ENCODE measurements around the gene TRPC4.

Gene TRPC4

DNA sequence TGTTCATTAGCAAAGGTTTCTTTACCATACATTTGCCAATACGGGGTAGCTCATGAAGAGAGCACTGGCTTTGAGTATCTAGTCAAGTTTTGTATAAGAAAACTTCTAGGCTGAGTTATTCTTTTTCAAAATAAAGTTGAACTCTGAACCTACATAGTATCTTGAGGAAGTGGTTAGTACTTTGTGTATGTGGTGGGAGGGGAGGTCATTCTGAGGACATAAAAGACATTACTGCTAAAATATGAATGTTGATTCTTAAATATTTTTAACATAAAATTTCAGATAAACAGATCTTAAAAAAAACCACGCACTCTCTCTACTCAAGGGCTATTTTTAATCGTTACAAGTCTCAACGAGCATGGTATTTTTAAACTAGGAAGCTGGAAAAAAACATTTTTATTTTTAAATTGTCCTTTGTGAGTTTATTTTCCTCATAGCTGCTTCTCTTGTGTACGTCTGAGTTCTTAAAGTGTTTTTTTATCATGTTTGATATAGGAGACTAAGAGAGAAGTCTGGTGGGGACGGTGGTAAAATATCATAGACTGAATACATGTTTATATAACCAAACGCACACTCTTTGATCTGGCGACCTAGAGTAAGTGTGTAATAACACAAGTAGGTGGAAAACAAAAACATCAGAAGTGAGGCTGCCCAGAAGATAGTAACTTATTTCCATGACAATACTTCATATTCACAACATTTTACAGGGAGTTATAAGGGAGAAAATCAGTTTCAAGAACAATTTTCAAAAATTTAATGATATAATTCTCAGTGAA lies 153.0 kb downstream of the TRPC4 start:
- DNase-seq (ENCODE audit: low read depth): no peak

DNA sequence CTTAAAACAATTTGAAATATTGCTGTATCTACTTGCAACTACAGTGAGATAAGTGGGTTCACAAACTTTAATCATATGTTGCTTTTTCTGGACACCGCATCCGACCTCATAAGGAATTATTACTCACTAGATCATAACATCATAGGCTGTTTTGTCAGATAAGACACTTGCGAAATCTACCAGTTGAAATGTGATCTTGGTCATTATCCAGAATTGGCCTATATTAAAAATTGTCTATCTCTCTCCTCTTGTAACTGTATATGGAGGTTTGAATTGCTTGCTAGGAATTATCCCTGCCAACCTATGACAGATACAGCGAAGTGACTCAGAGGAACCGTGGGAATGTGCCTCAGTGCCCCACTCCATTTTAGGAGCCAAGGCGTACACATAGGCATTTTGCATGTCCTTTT lies 154.0 kb downstream of the TRPC4 start:
- DNase-seq (ENCODE audit: low read depth): no peak

DNA sequence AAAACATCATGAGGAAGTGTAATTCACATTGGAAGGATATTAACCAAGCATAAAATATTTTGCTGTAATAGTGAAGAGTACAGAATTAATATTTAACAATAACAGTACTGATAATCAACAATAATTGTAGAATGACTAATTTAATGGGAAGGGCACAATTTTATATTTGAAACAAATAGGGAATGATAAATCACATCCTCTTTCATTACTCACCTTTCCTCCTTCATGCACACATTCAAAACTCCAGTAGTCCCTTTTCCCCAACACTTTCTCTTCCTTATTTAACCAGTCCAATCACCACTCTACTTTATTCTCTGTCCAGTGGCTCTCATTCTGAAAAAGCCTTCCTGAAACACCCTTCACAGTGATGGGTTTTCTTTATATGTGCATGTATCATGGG lies 160.3 kb downstream of the TRPC4 start:
- no peak for DNase-seq (ENCODE audit: low read depth)

DNA sequence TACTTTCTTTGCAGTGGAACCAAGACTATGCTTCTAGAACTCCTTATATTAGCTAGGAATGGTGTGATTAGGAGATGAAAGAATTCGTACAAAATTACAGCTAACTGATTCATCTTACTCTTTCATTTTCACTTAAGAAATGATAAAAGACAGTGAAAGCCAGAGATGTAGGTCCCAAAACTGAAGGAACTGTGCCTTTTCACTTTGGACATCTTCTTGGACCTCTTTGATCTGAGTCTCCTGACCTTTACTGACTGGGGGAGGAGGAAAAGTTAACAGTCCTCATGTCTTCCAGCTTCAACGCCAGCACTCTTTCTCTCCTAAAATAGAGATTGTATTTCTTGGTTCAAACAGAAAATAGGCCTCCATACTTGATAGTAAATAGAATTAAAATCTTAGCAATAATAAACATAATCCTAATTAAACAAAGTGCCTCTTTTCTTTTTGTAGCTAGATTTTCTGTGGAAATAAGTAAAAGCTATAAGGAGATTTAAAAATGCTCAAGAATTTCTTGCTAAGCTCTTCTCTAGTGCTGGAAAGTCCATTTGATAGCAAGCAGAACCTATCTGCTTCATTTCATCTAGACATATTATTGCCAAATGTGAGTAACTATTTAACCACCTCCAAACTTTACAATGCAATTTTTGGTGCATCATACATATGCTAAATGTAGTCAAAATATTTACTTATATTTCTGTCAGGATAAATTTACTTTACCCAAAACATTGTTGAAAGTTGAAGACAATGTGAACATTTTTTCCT lies 161.7 kb downstream of the TRPC4 start:
- no peak for DNase-seq (ENCODE audit: low read depth)

DNA sequence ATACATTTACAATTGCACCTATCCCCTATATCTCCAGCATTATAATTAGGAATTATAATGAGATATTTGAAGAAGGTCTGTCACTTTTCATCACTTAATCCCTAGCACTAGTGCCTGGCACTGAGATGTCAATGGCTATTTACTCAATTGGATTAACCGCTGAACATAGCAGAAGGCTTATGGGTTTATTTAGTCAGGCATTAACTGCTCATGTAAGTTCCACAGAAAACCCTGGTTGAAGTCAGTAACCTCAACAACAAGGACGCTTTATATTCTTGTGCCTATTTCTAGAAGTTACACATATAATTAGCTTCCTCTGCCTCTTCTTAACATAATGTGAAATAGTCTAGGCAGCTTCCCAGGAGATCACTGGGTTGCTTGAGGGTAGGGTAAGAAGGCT lies 163.5 kb downstream of the TRPC4 start:
- DNase-seq (ENCODE audit: low read depth): no peak

DNA sequence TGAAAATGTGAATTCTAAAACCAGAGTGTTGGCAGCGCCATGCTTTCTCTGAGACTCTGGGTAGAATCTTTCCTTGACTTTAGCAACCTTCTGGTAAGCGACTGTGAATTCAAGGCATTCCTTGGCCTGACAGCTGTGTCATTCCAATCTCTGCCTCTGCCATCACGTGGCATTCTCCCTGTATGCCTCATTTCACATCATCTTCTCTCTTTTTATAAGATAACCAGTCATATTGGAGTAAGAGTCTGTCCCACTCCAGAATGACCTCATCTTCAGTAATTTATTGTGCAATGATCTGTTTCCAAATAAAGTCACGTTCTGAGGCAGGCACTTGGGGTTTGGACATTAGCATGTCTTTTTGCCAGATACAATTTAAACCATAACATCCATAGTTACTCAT lies 167.6 kb downstream of the TRPC4 start:
- DNase-seq (ENCODE audit: low read depth): no peak

DNA sequence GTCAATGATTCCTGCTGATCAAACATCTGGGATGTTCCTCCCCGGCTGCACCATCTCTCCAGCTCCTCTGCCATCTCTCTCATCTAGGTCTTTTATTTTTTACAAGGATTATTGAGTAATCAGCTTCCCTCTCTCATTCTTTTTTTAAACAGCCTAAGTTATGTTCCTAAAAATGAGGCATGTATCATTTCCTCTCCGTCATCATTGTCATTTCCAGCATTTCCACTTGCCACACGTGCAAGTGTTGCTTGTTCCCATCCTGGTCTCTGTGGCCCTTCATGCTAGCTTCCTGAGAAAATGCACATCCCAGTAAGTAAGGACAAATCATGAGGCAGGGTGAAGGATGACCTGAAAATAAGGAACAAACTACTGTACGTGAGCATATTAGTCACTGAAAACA lies 168.3 kb downstream of the TRPC4 start:
- DNase-seq (ENCODE audit: low read depth): no peak

DNA sequence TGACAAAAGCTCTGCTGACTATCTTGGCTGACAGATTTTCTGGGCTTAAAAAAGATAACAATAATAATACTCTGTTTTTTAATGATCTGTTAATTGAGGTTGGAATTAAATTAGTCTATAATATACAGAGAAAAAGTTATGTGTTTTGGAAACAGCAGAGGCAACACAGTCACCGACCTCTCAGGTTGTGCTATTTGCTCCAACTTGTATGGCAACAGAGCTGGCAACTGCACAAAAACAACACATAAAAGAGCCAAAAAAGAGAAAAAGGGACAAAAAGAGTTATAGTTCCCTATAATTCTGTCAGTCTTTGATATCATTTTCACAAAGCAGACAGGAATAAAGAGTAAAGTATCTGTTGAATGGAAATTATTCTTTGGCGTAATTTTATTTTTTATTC lies 168.7 kb downstream of the TRPC4 start:
- DNase-seq (ENCODE audit: low read depth): no peak

DNA sequence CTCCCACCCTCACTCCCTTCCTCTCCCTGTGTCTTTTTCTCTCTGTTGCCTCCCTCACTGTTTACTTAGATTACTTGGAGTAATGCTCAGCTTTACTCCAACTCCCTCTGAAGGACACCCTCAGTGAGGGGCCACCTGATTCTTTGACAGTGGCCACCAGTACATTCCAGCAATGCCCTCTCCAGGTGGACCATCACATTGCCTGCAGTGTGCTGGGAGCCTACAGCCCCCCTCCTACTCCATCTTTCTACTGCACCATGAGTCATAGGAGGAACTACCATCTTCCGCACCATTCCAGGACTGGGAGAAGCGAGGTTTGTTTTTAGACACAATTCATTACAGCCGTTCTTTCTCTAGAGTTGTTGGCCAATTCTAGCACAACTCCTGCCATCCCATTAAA lies 174.4 kb downstream of the TRPC4 start:
- DNase-seq (ENCODE audit: low read depth): no peak

DNA sequence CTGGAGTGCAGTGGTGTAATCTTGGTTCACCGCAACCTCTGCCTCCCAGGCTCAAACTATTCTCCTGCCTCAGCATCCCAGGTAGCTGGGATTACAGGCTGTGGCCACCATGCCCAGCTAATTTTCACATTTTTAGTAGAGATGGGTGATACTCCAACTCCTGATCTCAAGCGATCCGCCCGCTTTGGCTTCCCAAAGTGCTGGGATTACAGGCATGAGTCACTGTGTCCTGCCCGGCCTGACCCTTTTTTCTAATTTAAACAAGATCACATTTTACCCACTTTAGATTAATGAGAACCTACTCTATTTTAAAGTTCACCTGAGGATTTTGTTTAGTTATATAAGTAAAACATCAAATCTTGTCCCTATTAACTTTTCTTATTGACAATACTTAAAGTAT lies 179.2 kb downstream of the TRPC4 start:
- DNase-seq (ENCODE audit: low read depth): no peak

DNA sequence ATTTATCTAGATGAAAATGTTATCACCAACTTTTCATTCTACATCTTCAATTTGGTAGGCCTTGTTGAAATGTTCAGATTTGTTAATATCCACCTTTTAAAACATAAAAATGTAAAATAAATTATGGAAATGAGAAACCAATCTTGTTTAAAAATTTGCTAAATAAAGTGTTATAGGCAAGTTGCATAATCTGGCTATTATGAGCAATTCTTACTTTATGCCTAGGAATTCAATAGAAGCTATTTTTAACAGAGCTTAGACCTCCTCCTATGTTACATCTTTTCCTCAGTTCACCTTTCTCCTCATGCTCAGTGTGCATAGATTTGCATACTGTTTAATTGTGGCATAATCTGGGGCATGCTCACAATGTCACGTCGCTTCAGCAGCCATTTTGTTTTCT lies 183.1 kb downstream of the TRPC4 start:
- no peak for DNase-seq (ENCODE audit: low read depth)

DNA sequence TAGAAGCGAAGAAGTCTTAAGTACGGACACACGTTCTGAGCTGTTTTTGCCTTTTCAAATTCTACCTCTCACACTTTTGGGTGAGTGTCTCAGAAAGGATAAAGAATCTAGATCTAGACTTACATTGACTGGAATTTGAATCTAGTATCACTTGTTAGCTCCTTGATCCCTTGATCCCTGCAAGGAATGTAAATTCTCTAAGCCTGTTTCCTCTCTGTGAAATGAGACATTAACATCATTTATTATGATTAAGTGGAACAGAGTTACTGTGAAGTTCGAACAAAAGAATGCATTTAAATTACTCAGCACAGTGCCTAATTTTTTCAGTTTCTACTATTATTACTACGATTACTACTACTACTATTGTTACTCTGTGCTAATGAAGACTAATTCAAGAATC lies 184.4 kb downstream of the TRPC4 start:
- no peak for DNase-seq (ENCODE audit: low read depth)

DNA sequence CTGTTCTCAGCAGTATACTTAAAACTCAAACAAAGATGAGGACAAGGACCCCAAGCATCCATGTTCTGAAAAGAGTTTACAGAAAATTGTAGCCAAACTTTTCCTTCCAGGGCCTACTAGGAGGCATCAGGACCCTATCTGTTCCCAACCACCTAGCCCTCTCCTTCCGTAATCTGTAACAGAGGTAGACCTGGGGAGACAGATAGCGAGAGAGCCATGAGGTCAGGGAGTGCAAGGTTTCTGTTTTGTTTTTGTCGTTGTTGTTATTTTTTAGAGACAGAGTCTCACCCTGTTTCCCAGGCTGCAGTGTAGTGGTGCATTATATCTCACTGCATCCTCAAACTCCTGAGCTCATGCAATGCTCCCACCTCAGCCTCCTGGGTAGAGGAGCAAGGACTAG lies 187.1 kb downstream of the TRPC4 start:
- no peak for DNase-seq (ENCODE audit: low read depth)

DNA sequence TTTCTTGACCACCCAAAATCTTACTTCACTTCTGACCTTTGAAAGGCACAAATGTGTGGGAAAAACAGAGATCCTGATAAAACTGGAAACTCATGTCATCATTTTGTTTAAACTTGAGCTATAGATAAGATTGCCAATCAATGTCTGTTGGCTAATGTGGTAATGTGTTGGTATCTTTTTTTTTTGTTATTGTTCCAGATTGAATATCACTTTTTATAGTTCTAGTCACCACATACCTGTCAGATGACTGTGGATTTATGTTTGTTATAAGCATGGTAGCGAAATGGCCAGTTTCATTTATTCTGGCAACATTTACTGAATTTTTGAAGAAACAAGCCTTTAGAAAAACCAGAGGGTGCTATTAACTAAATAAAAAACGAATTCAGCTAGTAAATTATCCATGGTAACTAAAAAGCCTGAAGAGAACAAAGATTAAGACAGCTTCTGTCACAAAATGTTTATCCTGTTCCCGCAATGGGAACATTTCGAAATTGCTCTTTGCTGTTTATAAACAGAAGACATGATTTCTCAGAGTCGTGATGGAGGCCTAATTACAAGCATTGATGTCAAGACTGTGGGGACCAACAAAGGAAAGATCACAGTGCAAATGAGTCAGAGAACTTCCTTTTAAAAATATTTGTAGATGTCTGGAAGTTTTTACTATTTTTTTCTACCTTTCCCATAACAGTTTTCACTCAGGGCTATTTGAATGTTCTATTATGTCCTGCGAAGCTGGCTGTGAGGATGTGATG lies 188.1 kb downstream of the TRPC4 start:
- no peak for DNase-seq (ENCODE audit: low read depth)

DNA sequence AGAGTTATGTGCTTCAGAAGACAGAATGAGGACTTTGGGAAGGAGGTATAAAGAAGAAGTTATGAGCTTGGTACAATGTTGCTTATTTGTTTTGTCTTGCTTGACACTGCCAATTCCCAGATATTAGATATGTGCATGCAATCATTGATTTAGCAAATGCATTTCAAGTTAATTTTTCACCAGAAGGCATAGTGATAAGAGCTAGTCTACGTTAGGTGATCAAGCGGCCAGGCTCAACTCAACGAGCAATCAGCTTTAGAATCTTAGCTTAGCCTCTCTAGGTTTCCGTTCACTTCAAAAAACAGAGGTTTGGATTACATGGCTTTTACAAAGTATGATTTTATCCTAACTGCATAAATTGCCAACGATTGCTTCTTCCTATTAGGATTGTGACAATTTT lies 189.4 kb downstream of the TRPC4 start:
- DNase-seq (ENCODE audit: low read depth): no peak

DNA sequence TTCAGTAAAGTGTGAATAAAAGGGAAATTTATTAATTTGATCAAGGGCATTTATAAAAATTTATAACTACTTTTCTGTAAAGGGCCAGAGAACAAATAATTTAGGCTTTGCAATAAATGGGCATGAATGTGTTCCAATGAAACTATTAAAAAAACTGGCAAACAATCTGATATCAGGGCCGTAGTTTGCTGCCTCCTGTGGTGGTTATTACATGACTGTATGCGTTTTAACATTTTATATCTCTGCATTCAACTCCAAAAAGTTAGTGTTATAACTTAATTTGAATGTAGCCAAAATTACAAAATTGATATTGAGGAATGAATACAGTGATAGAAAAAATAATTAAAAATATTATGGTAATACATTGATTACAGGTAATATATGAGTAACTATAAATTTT lies 190.5 kb downstream of the TRPC4 start:
- no peak for DNase-seq (ENCODE audit: low read depth)

DNA sequence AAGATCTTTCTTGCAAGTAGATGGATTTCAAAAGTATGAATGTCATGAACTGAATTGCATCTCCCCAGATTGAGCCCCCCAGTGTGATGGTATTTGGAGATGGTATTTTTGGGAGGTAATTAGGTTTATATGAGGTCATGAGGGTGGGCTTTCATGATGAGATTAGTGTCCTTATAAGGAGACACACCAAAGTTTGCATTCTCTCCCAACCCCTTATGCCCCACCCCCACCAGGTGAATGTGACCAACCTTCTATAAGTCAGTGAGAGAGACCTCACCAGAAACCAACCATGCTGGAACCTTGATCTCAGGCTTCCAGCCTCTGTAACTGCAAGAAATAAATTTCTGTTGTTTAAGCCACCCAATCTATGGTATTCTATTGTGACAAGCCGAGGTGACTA lies 199.7 kb downstream of the TRPC4 start:
- DNase-seq (ENCODE audit: low read depth): no peak

DNA sequence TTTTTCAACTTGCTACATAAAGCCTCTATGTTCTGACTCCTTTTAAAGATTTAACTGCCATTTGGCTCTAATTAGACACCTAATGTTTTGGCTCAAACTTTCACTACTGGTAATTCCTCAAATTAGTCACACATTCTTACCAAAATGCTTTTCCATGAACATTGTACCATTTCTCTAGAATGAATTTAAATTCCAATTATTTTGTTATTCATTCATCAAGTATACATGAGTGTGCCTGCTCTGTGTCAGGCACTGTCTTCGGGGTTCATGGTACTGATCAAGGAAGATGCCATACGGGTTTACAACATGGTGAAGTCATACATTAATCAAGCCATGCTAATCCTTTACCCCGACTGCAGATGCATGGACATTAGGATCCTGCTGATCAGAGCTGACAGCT lies 201.9 kb downstream of the TRPC4 start:
- DNase-seq (ENCODE audit: low read depth): no peak

DNA sequence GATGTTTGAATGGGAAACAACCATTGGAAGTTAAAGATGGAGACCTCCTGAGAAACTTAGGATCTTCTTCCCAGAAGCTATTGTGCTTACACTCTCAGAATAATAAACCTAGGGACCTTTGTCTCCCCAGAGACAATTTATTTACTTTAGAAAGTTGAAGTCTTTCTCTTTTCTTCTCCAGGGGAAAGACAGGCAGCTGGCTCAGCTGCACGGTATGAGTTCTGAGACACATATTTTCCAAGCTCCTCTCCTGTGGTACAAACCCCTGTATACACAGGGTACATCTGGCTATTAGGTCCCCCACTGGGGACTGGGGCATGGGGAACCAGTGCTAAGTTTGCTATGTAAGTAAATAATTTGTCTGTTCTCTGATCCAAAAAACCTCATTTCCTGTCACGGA lies 203.5 kb downstream of the TRPC4 start:
- DNase-seq (ENCODE audit: low read depth): no peak

DNA sequence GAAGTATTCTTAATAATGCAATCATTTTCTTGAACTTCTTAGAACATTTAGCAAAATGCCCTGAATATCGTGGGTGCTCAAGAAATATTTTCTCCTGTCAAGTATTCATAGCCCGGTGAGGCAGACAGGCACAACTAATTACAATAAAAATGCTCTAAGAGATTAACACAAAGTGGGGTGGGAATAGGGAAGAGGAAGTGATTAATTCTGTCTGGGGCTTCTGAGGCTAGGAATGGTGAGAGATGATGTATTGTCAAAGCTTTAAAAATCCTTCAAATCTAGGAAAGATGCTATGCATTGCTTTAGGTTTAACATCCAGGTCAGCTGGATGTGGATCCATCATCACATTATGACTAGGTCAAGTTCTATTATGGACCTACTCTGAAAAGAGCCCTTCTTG lies 204.2 kb downstream of the TRPC4 start:
- no peak for DNase-seq (ENCODE audit: low read depth)

DNA sequence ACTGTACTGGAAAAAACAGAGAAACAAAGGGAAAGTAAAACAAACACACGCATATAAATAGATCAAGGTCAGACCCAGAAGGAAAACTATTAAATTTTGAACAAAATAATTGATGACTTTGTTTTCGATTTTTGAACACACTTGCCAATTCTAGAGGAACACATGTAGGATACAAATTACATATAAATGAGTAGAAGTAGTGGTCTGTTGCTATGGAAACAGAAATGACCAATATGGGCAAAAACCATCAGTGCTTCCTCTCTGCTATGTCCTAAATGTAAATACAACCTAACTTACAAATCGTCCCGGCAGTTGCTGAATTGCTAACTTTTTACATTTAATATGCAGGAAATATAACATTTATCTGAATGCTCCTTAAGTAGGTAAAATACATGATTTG lies 205.8 kb downstream of the TRPC4 start:
- no peak for DNase-seq (ENCODE audit: low read depth)

DNA sequence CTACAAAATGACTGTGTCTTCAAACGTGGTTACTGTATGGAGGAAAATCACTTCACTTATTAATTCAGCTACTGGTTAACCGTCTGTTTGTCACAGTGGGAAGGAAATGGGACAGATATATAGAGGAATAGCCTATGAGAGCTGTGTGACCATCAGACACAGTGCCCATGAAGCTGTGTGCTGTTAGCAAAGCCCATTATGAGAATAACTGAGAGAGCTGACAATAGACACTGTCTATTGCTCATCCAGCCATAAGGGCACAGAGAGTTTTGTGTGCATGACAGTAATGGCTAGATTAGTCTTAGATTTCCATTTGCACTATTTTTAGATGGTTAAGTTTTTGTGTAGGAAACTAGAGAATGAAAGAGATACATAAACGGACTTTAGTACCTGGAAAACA lies 206.9 kb downstream of the TRPC4 start:
- no peak for DNase-seq (ENCODE audit: low read depth)

DNA sequence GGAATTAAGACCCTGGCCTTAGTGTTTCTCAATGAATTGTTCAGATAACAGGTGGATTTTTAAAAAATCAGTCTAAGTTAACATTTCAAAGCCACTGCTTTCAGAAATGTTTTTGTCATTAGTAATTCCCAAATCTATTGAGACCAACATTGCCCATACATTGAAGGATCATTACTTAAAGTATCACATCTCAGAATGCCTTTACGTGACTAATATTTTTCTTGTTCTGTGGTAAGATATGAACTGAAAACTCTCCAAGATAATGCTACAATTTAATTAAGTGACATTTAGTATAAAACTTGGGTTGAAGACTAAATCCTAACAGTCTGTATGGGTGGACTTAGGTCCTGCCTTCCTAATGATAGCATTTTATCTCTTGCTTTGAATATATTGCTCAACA lies 211.6 kb downstream of the TRPC4 start:
- DNase-seq (ENCODE audit: low read depth): no peak
